Left colon (tissue), 2 donors: Measurements from ENCODE around the gene C20orf141. TPM values are rescaled to one million over a fixed set of nuclear protein-coding genes. Genes with fewer than 3 reads are reported as not detected.
"Not testable (repeated sequence)": the region's sequence is repeated elsewhere in the genome, so short reads cannot be mapped to it uniquely, and the experiment has no call there.

Source experiments
- ATAC-seq: fragments of 200-7000 bp; cut with Tn5 transposase; one replicate; pipeline ENCODE4 v1.9.1; 2020; ENCODE audit warnings: mild to moderate bottlenecking, moderate library complexity
- DNase-seq, 2 donors: peaks; one replicate each; pipeline ENCODE4 v3.0.0-alpha.2; 2020
- intact Hi-C, 2 donors: fragments of 100-400 bp; cut with DNase I in 1 of 2; cut with micrococcal nuclease in 1 of 2; formaldehyde crosslinking; loops; one replicate each; pipeline versions ENCODE4 v1.11.2 to v1.14.0; 2022; cut with DNase I, micrococcal nuclease
- total RNA-seq, 2 donors: library from RNA; stranded (reverse); fragmentation: NEBNext Ultra II Directional; extraction: Animal tissue kit (Norgen Biotek cat#: 25700); gene quantifications; one replicate each; pipeline ENCODE4 v1.2.1, GENCODE V29; 2021
- donor health status: DM: no; HTN: no; CAD: no.
- donor health status: DM: yes; HTN: yes; CAD: no.

C20orf141 gene
- total RNA-seq, 2 donors from 2014 or later: not detected

GRCh38 chr20:2816583-2817340 is 2.0 kb downstream of the C20orf141 start:
- intact Hi-C loops: no loop called here
- DNase-seq (no peak), ATAC-seq (no peak)

- intact Hi-C loops: no loop called here
- DNase-seq (no peak), ATAC-seq (no peak)
These were observed 2.5 kb downstream of the C20orf141 start for GRCh38 chr20:2817341-2817726.

GRCh38 chr20:2817891-2818595 is 3.3 kb downstream of the C20orf141 start:
- no peak for DNase-seq
- intact Hi-C loops: no loop called here
- ATAC-seq: no peak

GRCh38 chr20:2820084-2820895 is 5.5 kb downstream of the C20orf141 start:
- DNase-seq (no peak), ATAC-seq (no peak)
- intact Hi-C loops: no loop called here

- ATAC-seq: no peak
- no peak for DNase-seq
- intact Hi-C loops: no loop called here
These were observed 6.4 kb downstream of the C20orf141 start for GRCh38 chr20:2820896-2821869.

GRCh38 chr20:2822073-2822472 is 7.3 kb downstream of the C20orf141 start:
- intact Hi-C loops: no loop called here
- ATAC-seq (no peak), DNase-seq (no peak)

GRCh38 chr20:2825761-2826160 is 11.0 kb downstream of the C20orf141 start:
- no peak for DNase-seq
- ATAC-seq: no peak
- intact Hi-C loops: no loop called here

GRCh38 chr20:2826655-2827054 is 11.9 kb downstream of the C20orf141 start:
- DNase-seq (no peak), ATAC-seq (no peak)
- intact Hi-C loops: no loop called here

- DNase-seq (no peak), ATAC-seq (no peak)
- intact Hi-C loops: no loop called here
These were observed 14.6 kb downstream of the C20orf141 start for GRCh38 chr20:2829376-2829775.

GRCh38 chr20:2831206-2831605 is 16.4 kb downstream of the C20orf141 start:
- intact Hi-C loops, ATAC-seq, DNase-seq: not testable (repeated sequence)

GRCh38 chr20:2833761-2834160 is 19.0 kb downstream of the C20orf141 start:
- no peak for ATAC-seq
- intact Hi-C loops: no loop called here
- no peak for DNase-seq

GRCh38 chr20:2834401-2835110 is 19.8 kb downstream of the C20orf141 start:
- intact Hi-C loops: no loop called here
- DNase-seq: no peak
- ATAC-seq: no peak

GRCh38 chr20:2835331-2835796 is 20.6 kb downstream of the C20orf141 start:
- no peak for DNase-seq
- ATAC-seq: no peak
- intact Hi-C loops: no loop called here

GRCh38 chr20:2836035-2836434 is 21.2 kb downstream of the C20orf141 start:
- no peak for DNase-seq
- no peak for ATAC-seq
- intact Hi-C loops: no loop called here

GRCh38 chr20:2837221-2837960 is 22.6 kb downstream of the C20orf141 start:
- DNase-seq (no peak), ATAC-seq (no peak)

GRCh38 chr20:2838170-2838797 is 23.5 kb downstream of the C20orf141 start:
- DNase-seq (no peak), ATAC-seq (no peak)
- intact Hi-C loops: no loop called here

More at GRCh38 chr20:2837221-2837960, 22.6 kb downstream of the C20orf141 start:
- intact Hi-C loops: no loop called here
